NT2/D1 (cell line): ENCODE results near the gene ARL11.

ENCODE experiments used
- SUZ12 ChIP-seq: IDR thresholded peaks from 2 replicates; pipeline ENCODE4 v1.6.1; 2011; ENCODE audit not compliant: insufficient read length, insufficient read depth; ENCODE audit errors: extremely low read depth
- YY1 ChIP-seq: IDR thresholded peaks from 2 replicates; pipeline ENCODE4 v1.6.1; 2011; ENCODE audit not compliant: insufficient read length, insufficient read depth
- ZNF274 ChIP-seq: IDR thresholded peaks from 2 replicates; pipeline ENCODE4 v1.6.1; 2011; ENCODE audit warnings: mild to moderate bottlenecking, low read depth, low read length

DNA sequence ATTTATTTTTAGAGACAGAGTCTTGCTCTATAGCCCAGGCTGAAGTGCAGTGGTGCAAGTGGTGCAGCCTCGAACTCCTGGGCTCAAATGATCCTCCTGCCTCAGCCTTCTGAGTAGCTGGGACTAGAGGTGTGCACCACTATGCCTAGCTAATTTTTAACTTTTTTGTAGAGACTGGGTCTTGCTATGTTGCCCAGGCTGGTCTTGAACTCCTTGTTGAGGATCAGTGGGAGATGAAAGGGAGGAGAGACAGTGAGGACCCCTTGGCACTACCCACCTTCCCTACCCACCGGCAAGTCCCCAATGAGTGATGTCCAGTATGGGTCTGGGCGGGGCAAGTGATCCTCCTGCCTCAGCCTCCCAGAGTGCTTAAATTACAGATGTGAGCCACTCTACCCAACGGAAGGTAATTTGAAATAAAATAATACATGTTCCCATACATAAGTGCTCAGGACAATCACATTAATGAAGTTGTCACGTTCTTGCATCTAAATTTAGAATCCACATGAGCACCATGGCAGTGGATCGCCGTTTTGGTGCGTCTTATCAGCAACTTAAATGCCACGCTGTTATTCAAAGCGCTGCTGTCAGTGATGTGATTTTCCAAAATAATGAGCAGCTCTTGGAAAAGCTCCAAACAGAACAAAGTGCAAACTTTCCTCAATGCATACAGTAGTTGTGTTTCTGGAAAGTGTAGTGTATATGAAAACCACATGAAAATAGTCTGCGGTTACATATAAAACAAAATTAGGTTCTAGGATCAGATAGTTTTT is 5.9 kb upstream of the ARL11 start:
- TF ChIP-seq ZNF274 (no peak), YY1 (no peak), SUZ12 (no peak)
